ENCODE results near the gene TEX29.

DNA sequence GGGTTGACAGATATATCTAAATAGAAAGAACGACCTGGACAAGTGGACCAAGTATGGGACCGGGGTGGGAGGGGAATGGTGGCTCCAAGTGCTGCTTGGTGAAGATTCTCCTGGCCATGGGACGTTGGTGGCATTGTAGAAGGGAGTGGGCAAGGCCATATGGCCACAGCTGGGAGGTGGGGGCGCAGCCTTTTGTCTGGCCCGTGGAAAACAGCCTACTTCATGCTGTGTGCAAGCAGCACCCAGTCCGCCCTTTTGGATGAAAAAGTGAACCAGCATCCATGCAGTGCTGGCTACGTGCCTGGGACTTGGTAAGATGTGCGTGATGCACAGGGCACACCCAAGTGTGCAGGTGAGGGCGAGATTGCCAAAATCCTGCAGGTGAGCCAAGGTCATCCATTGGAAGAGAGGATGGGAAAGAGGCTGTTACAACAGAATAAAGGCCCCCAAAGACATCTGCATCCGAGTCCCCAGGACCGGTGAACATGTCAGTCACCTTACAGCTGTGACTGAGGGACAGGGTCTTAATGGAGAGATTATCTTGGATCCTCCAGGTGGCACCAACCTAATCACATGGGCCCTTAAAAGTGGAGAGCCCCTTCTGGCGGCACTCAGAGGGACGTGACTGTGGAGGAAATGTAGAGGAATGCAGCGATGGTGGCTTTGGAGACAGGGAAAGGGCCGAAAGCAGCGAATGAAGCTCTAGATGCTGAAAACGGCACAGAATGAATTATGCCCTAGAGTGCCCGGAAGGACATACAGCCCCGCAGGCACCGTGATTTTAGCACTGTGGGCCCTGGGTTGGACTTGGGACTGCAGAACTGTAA, 40.8 kb downstream of the TEX29 start:
- TF ChIP-seq, protein P1, sequence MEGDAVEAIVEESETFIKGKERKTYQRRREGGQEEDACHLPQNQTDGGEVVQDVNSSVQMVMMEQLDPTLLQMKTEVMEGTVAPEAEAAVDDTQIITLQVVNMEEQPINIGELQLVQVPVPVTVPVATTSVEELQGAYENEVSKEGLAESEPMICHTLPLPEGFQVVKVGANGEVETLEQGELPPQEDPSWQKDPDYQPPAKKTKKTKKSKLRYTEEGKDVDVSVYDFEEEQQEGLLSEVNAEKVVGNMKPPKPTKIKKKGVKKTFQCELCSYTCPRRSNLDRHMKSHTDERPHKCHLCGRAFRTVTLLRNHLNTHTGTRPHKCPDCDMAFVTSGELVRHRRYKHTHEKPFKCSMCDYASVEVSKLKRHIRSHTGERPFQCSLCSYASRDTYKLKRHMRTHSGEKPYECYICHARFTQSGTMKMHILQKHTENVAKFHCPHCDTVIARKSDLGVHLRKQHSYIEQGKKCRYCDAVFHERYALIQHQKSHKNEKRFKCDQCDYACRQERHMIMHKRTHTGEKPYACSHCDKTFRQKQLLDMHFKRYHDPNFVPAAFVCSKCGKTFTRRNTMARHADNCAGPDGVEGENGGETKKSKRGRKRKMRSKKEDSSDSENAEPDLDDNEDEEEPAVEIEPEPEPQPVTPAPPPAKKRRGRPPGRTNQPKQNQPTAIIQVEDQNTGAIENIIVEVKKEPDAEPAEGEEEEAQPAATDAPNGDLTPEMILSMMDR (IDR thresholded peaks at IDR 0.05): no peak
- no peak for TF ChIP-seq POLR2A (IDR thresholded peaks at IDR 0.05)
- no peak for TF ChIP-seq POLR2AphosphoS5 (IDR thresholded peaks at IDR 0.05; ENCODE audit: insufficient read depth in 1 of 2, low read depth in 1 of 2)
